Transverse colon (tissue), 3 donors: ENCODE results near the gene P3H2.
"Not testable (repeated sequence)": the region's sequence is repeated elsewhere in the genome, so short reads cannot be mapped to it uniquely, and the experiment has no call there.

ENCODE experiments used
- POLR2A ChIP-seq: fragments of 450-650 bp; IDR thresholded peaks from one replicate; pipeline ENCODE4 v1.6.1; 2016; ENCODE audit warnings: antibody characterized with exemption, mild to moderate bottlenecking, moderate library complexity
- TF ChIP-seq, protein P1 (sequence below), 5 experiments: fragments of 200-600 bp in 3 of 5; fragments of 450-650 bp in 2 of 5; sonication (generic) in 3 of 5; IDR thresholded peaks; 1 replicate in 2 of 5; 2 replicates in 3 of 5; pipeline ENCODE4 v1.5.1; 2016 to 2017; ENCODE audit warnings: antibody characterized with exemption in 5 of 5, inconsistent platforms in 3 of 5, mild to moderate bottlenecking in 2 of 5, moderate library complexity in 1 of 5

DNA sequence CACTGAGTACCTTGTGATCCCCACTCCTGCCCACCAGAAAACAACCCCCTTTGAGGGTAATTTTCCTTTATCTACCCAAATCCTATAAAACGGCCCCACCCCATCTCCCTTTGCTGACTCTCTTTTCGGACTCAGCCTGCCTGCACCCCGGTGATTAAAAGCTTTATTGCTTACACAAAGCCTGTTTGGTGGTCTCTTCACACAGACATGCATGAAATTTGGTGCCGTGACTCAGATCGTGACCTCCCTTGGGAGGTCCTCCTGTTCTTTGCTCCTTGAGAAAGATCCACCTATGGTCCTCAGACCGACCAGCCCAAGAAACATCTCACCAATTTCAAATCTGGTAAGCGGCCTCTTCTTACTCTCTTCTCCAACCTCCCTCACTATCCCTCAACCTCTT, 24.1 kb upstream of the P3H2 start:
- TF ChIP-seq, protein P1, sequence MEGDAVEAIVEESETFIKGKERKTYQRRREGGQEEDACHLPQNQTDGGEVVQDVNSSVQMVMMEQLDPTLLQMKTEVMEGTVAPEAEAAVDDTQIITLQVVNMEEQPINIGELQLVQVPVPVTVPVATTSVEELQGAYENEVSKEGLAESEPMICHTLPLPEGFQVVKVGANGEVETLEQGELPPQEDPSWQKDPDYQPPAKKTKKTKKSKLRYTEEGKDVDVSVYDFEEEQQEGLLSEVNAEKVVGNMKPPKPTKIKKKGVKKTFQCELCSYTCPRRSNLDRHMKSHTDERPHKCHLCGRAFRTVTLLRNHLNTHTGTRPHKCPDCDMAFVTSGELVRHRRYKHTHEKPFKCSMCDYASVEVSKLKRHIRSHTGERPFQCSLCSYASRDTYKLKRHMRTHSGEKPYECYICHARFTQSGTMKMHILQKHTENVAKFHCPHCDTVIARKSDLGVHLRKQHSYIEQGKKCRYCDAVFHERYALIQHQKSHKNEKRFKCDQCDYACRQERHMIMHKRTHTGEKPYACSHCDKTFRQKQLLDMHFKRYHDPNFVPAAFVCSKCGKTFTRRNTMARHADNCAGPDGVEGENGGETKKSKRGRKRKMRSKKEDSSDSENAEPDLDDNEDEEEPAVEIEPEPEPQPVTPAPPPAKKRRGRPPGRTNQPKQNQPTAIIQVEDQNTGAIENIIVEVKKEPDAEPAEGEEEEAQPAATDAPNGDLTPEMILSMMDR (IDR thresholded peaks at IDR 0.05): not testable (repeated sequence)
- not testable (repeated sequence) for TF ChIP-seq POLR2A
